H1 (cell line): ENCODE data around the gene SLC12A8. TPM values are rescaled to one million over a fixed set of nuclear protein-coding genes. Genes with fewer than 3 reads are reported as not detected.
A peak's percentile ranks its signal among the peaks of the same experiment; 100 is the strongest.

Experiments used
- CTCF ChIA-PET: fragments of 300-600 bp; sonication (Branson Sonifier 250); formaldehyde crosslinking; loops from one replicate; lab custom pipeline; 2021; ENCODE audit not compliant: partially characterized antibody; lab: Charles Lee
- POLR2A ChIA-PET: fragments of 300-600 bp; sonication (Branson Sonifier 250); formaldehyde crosslinking; loops from one replicate; lab custom pipeline; 2021; ENCODE audit warnings: inconsistent platforms; ENCODE audit not compliant: partially characterized antibody; lab: Charles Lee
- DNase-seq, 2 experiments: peaks; one replicate each; pipeline versions ENCODE4 v3.0.0 to v3.0.0-alpha.2; 2010 to 2022; ENCODE audit warnings: low spot score in 2 of 2, low read depth in 1 of 2, mixed read lengths in 1 of 2
- FAIRE-seq: peaks from 2 replicates; lab custom pipeline; 2011; peaks lifted over from hg19 to GRCh38; lab: Jason Lieb, UNC
- H2AFZ ChIP-seq: 2 replicates; pipeline ENCODE4 v1.8.1; 2012; ENCODE audit warnings: low read length, inconsistent platforms
- H2AK5ac ChIP-seq: 2 replicates; pipeline ENCODE4 v1.6.1; 2013; ENCODE audit warnings: low read depth, low read length
- H2BK120ac ChIP-seq: replicated peaks from 2 replicates; pipeline ENCODE3; 2013; ENCODE audit warnings: low read depth, low read length, inconsistent platforms
- H2BK12ac ChIP-seq: 2 replicates; pipeline ENCODE4 v1.6.1; 2013; ENCODE audit warnings: low read depth, low read length
- H2BK15ac ChIP-seq: 2 replicates; pipeline ENCODE4 v1.6.1; 2013; ENCODE audit warnings: low read length
- H2BK20ac ChIP-seq: 2 replicates; pipeline ENCODE4 v1.6.1; 2013; ENCODE audit warnings: low read length
- H2BK5ac ChIP-seq: 2 replicates; pipeline ENCODE4 v1.6.1; 2013; ENCODE audit warnings: low read depth, low read length
- H3K14ac ChIP-seq: 2 replicates; pipeline ENCODE4 v1.6.1; 2013; ENCODE audit warnings: inconsistent platforms; ENCODE audit not compliant: insufficient read length
- H3K18ac ChIP-seq: 2 replicates; pipeline ENCODE4 v1.6.1; 2013; ENCODE audit warnings: low read length; ENCODE audit errors: extremely low read depth
- H3K23ac ChIP-seq: 2 replicates; pipeline ENCODE4 v1.6.1; 2013; ENCODE audit warnings: inconsistent platforms; ENCODE audit not compliant: insufficient read length
- H3K23me2 ChIP-seq: 2 replicates; pipeline ENCODE4 v1.6.1; 2013; ENCODE audit warnings: low read depth, low read length
- H3K27ac ChIP-seq: 2 replicates; pipeline ENCODE4 v1.6.1; 2011; ENCODE audit warnings: low read depth, low read length, inconsistent platforms
- H3K27me3 ChIP-seq, 4 experiments: replicated peaks in 1 of 4; 1 replicate in 1 of 4; 2 replicates in 3 of 4; pipeline versions ENCODE4 v1.6.1 to v1.8.1; 2011 to 2013; ENCODE audit warnings: low read length in 3 of 4, mild to moderate bottlenecking in 3 of 4, inconsistent platforms in 2 of 4, mixed read lengths in 2 of 4, moderate library complexity in 1 of 4; ENCODE audit not compliant: control insufficient read depth in 3 of 4, insufficient read depth in 3 of 4; ENCODE audit errors: extremely low read depth in 1 of 4
- H3K36me3 ChIP-seq, 4 experiments: 2 replicates each; pipeline versions ENCODE4 v1.6.1 to v1.8.1; 2011 to 2013; ENCODE audit warnings: mild to moderate bottlenecking in 4 of 4, low read length in 3 of 4, moderate library complexity in 2 of 4, control low read depth in 1 of 4, inconsistent platforms in 1 of 4; ENCODE audit not compliant: insufficient read depth in 4 of 4, control insufficient read depth in 2 of 4
- H3K4ac ChIP-seq: replicated peaks from 2 replicates; pipeline ENCODE3; 2013; ENCODE audit warnings: low read length, low read depth, mixed read lengths, inconsistent platforms; ENCODE audit not compliant: insufficient read length
- H3K4me1 ChIP-seq, 4 experiments: replicated peaks in 1 of 4; 1 replicate in 1 of 4; 2 replicates in 3 of 4; pipeline versions ENCODE4 v1.6.1 to v1.8.1; 2011 to 2013; ENCODE audit warnings: low read length in 3 of 4, inconsistent platforms in 2 of 4, mixed read lengths in 1 of 4; ENCODE audit not compliant: insufficient read depth in 4 of 4, control insufficient read depth in 3 of 4
- H3K4me2 ChIP-seq, 2 experiments: 2 replicates each; pipeline versions ENCODE4 v1.6.1 to v1.8.1; 2011 to 2013; ENCODE audit warnings: low read depth in 2 of 2, low read length in 2 of 2, control low read depth in 1 of 2, inconsistent platforms in 1 of 2, mild to moderate bottlenecking in 1 of 2; ENCODE audit not compliant: insufficient read depth in 1 of 2
- H3K4me3 ChIP-seq, 4 experiments: fragments of 200-600, 300-600 bp in 1 of 4; sonication (generic), shearing (Covaris generic), sonication (Bioruptor Twin) in 1 of 4; 2 replicates each; pipeline versions ENCODE4 v1.5.1 to v1.8.1; 2011 to 2016; ENCODE audit warnings: low read length in 4 of 4, low read depth in 3 of 4, control low read depth in 2 of 4, inconsistent platforms in 2 of 4, mild to moderate bottlenecking in 2 of 4, mixed read lengths in 1 of 4, moderate library complexity in 1 of 4; ENCODE audit not compliant: insufficient read depth in 2 of 4; ENCODE audit errors: extremely low read depth in 1 of 4
- H3K56ac ChIP-seq: replicated peaks from 2 replicates; pipeline ENCODE3; 2013; ENCODE audit warnings: low read depth, mild to moderate bottlenecking, mixed read lengths, low read length, inconsistent platforms; ENCODE audit not compliant: insufficient read length
- H3K79me1 ChIP-seq: 2 replicates; pipeline ENCODE4 v1.6.1; 2013; ENCODE audit warnings: low read depth, low read length, control low read depth
- H3K79me2 ChIP-seq, 2 experiments: 2 replicates each; pipeline versions ENCODE4 v1.6.1 to v1.8.1; 2012 to 2013; ENCODE audit warnings: low read length in 2 of 2, mild to moderate bottlenecking in 2 of 2, inconsistent platforms in 1 of 2; ENCODE audit not compliant: insufficient read depth in 2 of 2, control insufficient read depth in 1 of 2
- H3K9ac ChIP-seq, 4 experiments: replicated peaks in 1 of 4; 1 replicate in 1 of 4; 2 replicates in 3 of 4; pipeline versions ENCODE4 v1.6.1 to v1.8.1; 2011 to 2013; ENCODE audit warnings: low read depth in 3 of 4, low read length in 3 of 4, control low read depth in 2 of 4, mild to moderate bottlenecking in 2 of 4, moderate library complexity in 2 of 4, inconsistent platforms in 1 of 4; ENCODE audit errors: extremely low read depth in 1 of 4
- H3K9me3 ChIP-seq, 2 experiments: 2 replicates each; pipeline versions ENCODE4 v1.6.1 to v1.8.1; 2012 to 2013; ENCODE audit warnings: mild to moderate bottlenecking in 2 of 2, moderate library complexity in 2 of 2, control low read depth in 1 of 2, inconsistent platforms in 1 of 2, low read depth in 1 of 2, low read length in 1 of 2, mixed read lengths in 1 of 2; ENCODE audit not compliant: insufficient read depth in 2 of 2
- H4K20me1 ChIP-seq, 2 experiments: replicated peaks in 1 of 2; 2 replicates each; pipeline versions ENCODE3 to v1.8.1; 2011 to 2013; ENCODE audit warnings: inconsistent platforms in 2 of 2, low read length in 2 of 2, mild to moderate bottlenecking in 1 of 2; ENCODE audit not compliant: insufficient read depth in 2 of 2, control insufficient read depth in 1 of 2
- H4K5ac ChIP-seq: 2 replicates; pipeline ENCODE4 v1.6.1; 2013; ENCODE audit warnings: low read length, low read depth, mixed read lengths, inconsistent platforms; ENCODE audit not compliant: insufficient read length
- H4K8ac ChIP-seq: 2 replicates; pipeline ENCODE4 v1.8.0; 2013; ENCODE audit warnings: mild to moderate bottlenecking, moderate library complexity, low read length, inconsistent platforms; ENCODE audit not compliant: insufficient read depth; ENCODE audit errors: extremely low read depth
- H4K91ac ChIP-seq: replicated peaks from 2 replicates; pipeline ENCODE3; 2013; ENCODE audit warnings: low read length, mixed read lengths, inconsistent platforms; ENCODE audit not compliant: insufficient read length
- CTCF ChIP-seq, 3 experiments: IDR thresholded peaks; 1 replicate in 2 of 3; 2 replicates in 1 of 3; pipeline versions ENCODE4 v1.5.1 to v1.6.1; 2011; ENCODE audit warnings: low read length in 3 of 3, mild to moderate bottlenecking in 3 of 3, inconsistent platforms in 2 of 3, low read depth in 1 of 3, moderate library complexity in 1 of 3; ENCODE audit not compliant: insufficient read depth in 1 of 3; ENCODE audit errors: control extremely low read depth in 1 of 3
- MAX ChIP-seq: IDR thresholded peaks from 2 replicates; pipeline ENCODE4 v1.6.1; 2012; ENCODE audit warnings: inconsistent platforms
- RAD21 ChIP-seq, 2 experiments: IDR thresholded peaks in 1 of 2; conservative IDR thresholded peaks in 1 of 2; 2 replicates each; pipeline ENCODE4 v1.6.1; 2011; ENCODE audit warnings: low read depth in 2 of 2, low read length in 2 of 2, improper control_type of control experiment in 1 of 2, inconsistent platforms in 1 of 2, mild to moderate bottlenecking in 1 of 2, moderate library complexity in 1 of 2
- SP2 ChIP-seq: IDR thresholded peaks from 2 replicates; pipeline ENCODE4 v1.6.1; 2012; ENCODE audit warnings: mild to moderate bottlenecking, low read length, inconsistent platforms
- YY1 ChIP-seq: IDR thresholded peaks from 2 replicates; pipeline ENCODE4 v1.6.1; 2011; ENCODE audit warnings: low read depth, mild to moderate bottlenecking, low read length
- WGBS, 2 experiments: shearing (Covaris generic) in 1 of 2; methylation state at CpG; one replicate each; pipeline versions ENCODE4 v1.1.6 to v1.1.7; 2013 to 2015; ENCODE audit warnings: low lambda C conversion rate in 2 of 2, mixed read lengths in 2 of 2, inconsistent platforms in 1 of 2, low coverage in 1 of 2, missing lambda C conversion rate in 1 of 2; ENCODE audit not compliant: insufficient replicate concordance in 2 of 2, insufficient coverage in 1 of 2, insufficient read length in 1 of 2; ENCODE audit errors: extremely low coverage in 1 of 2, missing lambda C conversion rate in 1 of 2; 5-methylcytosine and 5-hydroxymethylcytosine counted together
- polyA plus RNA-seq, 7 experiments: library from polyadenylated mRNA; depleted of rRNA in 3 of 7; stranded (reverse) in 5 of 7; unstranded in 2 of 7; fragments of >200 nt in 5 of 7; fragments of 200-250 nt in 2 of 7; gene quantifications; 1 replicate in 5 of 7; 2 replicates in 1 of 7; 4 replicates in 1 of 7; pipeline versions ENCODE4 v1.2.1 to v1.2.3, GENCODE V29; 2011 to 2013; ENCODE audit warnings: missing spikeins in 2 of 7, mixed read lengths in 2 of 7
- total RNA-seq: library from RNA; stranded (reverse); fragmentation: NEBNext Ultra II Directional; extraction: Animal tissue kit (Norgen Biotek cat#: 25700); gene quantifications from 2 replicates; pipeline ENCODE4 v1.2.1, GENCODE V29; 2021

The SLC12A8 gene
- total and polyA plus RNA-seq, 2 of the 8 experiments (the other 6 are each of a cell fraction or from before 2014, with no cell fraction given) = 13.7 to 14.4 TPM

- Histone ChIP-seq H4K20me1 (no peaks in the 10 kb centered on the region), H2BK15ac (no peak overlapping the region), H2BK5ac (no peak overlapping the region), H3K27me3 (no peaks in the 10 kb centered on the region), H3K4ac (no peak overlapping the region), H3K9me3 (no peaks in the 10 kb centered on the region), H3K79me1 (no peaks in the 10 kb centered on the region), H3K36me3 (no peaks in the 10 kb centered on the region; a peak in 1 of 8 replicates), H3K4me3 (no peak overlapping the region), H3K23ac (no peak overlapping the region), H3K4me2 (no peak overlapping the region), H3K23me2 (no peaks in the 10 kb centered on the region; the same call in 1 of the 2 replicates), H3K14ac (no peak overlapping the region), H3K4me1 (peaks cover 0 to 2% (median 0%) of the 10 kb centered on the region in 4 experiments; a peak in 4 of 7 replicates), H2BK120ac (no peak overlapping the region), H2BK12ac (no peak overlapping the region), H3K56ac (no peak overlapping the region), H2AFZ (no peak overlapping the region), H2BK20ac (no peak overlapping the region), H4K5ac (no peak overlapping the region), H3K79me2 (no peaks in the 10 kb centered on the region), H4K8ac (no peak overlapping the region), H3K9ac (no peak overlapping the region), H2AK5ac (peak overlapping the region; percentile 85; the same call in 1 of the 2 replicates), H4K91ac (no peak overlapping the region), H3K18ac (no peak overlapping the region), H3K27ac (no peak overlapping the region)
- 89% methylated on average over 17 of the region's 17 CpGs; no CpG with 5 or more reads in 1 of the 2 experiments for WGBS, 2 experiments
- ChIA-PET CTCF (interaction anchor here (0.8 to 7.1 kb wide), 29 partner anchors 11 to 404 kb away, joined by 3 to 56 read pairs (median 5); no protein-coding TSS in a partner anchor), POLR2A (no interaction called here)
- TF ChIP-seq YY1 (peak; percentile 42; the same call in 1 of the 2 replicates), RAD21 (IDR thresholded peaks at IDR 0.05 in 1 of 2, conservative IDR thresholded peaks at IDR 0.05 in 1 of 2; ENCODE audit: low read depth in 2 of 2, low read length in 2 of 2) (peak; percentile 68 to 76), SP2 (no peak), MAX (peak; percentile 64; the same call in 1 of the 2 replicates), CTCF (IDR thresholded peaks at IDR 0.05; ENCODE audit: control extremely low read depth in 1 of 3, insufficient read depth in 1 of 3, low read depth in 1 of 3, low read length in 3 of 3) (peak; percentile 67 to 85 (median 77))
- DNase-seq (peak in 1 of 2 experiments; percentile 73), FAIRE-seq (no peak)
Measured at GRCh38 chr3:125165189-125165947, 47.2 kb downstream of the SLC12A8 start.
